Measurements from ENCODE around the gene LOXHD1.

LOXHD1 gene

GRCh38 chr18:46546111-46546640 is 110.8 kb downstream of the LOXHD1 start:
- TF ChIP-seq CTCF (IDR thresholded peaks at IDR 0.05; ENCODE audit: insufficient read depth, low read depth, low read length, missing control alignments): no peak
- no peak overlapping the region for H3K4me3 ChIP-seq (ENCODE audit: low read depth, low read length)
- no peak for DNase-seq (ENCODE audit: low read depth)

GRCh38 chr18:46542545-46542944 is 114.5 kb downstream of the LOXHD1 start:
- no peak overlapping the region for H3K4me3 ChIP-seq (ENCODE audit: low read depth, low read length)
- DNase-seq (ENCODE audit: low read depth): no peak
- TF ChIP-seq CTCF (IDR thresholded peaks at IDR 0.05; ENCODE audit: insufficient read depth, low read depth, low read length, missing control alignments): no peak

GRCh38 chr18:46541626-46542189 is 115.3 kb downstream of the LOXHD1 start:
- no peak for DNase-seq (ENCODE audit: low read depth)
- no peak for TF ChIP-seq CTCF (IDR thresholded peaks at IDR 0.05; ENCODE audit: insufficient read depth, low read depth, low read length, missing control alignments)
- no peak overlapping the region for H3K4me3 ChIP-seq (ENCODE audit: low read depth, low read length)

GRCh38 chr18:46538376-46538775 is 118.6 kb downstream of the LOXHD1 start:
- TF ChIP-seq CTCF (IDR thresholded peaks at IDR 0.05; ENCODE audit: insufficient read depth, low read depth, low read length, missing control alignments): no peak
- DNase-seq (ENCODE audit: low read depth): no peak
- no peak overlapping the region for H3K4me3 ChIP-seq (ENCODE audit: low read depth, low read length)

GRCh38 chr18:46536215-46536874 is 120.7 kb downstream of the LOXHD1 start:
- no peak for TF ChIP-seq CTCF (IDR thresholded peaks at IDR 0.05; ENCODE audit: insufficient read depth, low read depth, low read length, missing control alignments)
- no peak for DNase-seq (ENCODE audit: low read depth)
- H3K4me3 ChIP-seq (ENCODE audit: low read depth, low read length): no peak overlapping the region

- no peak overlapping the region for H3K4me3 ChIP-seq (ENCODE audit: low read depth, low read length)
- no peak for TF ChIP-seq CTCF (IDR thresholded peaks at IDR 0.05; ENCODE audit: insufficient read depth, low read depth, low read length, missing control alignments)
- DNase-seq (ENCODE audit: low read depth): no peak
These were observed 125.5 kb downstream of the LOXHD1 start for GRCh38 chr18:46531482-46531881.
